ENCODE data around the gene TNS1. TPM values are rescaled to one million over a fixed set of nuclear protein-coding genes. Genes with fewer than 3 reads are reported as not detected.

TNS1 gene
- total RNA-seq, 1 donor from 2014 or later: 206 TPM

Other genes starting within 250 kb of the TNS1 start
- gene RUFY4, start 66.3 kb upstream of the TNS1 start, total RNA-seq: not detected in 2 replicates
- gene CXCR2, start 123.0 kb upstream of the TNS1 start, total RNA-seq: not detected in 2 replicates
- not detected in 2 replicates for gene CXCR1, start 164.0 kb upstream of the TNS1 start, total RNA-seq
- gene ARPC2, start 214.2 kb upstream of the TNS1 start, total RNA-seq: 374 and 520 TPM in 2 replicates